BJ (cell line): ENCODE measurements around the gene SEBOX. TPM values are rescaled to one million over a fixed set of nuclear protein-coding genes. Genes with fewer than 3 reads are reported as not detected.
A peak's percentile ranks its signal among the peaks of the same experiment; 100 is the strongest.

Source experiments
- CTCF ChIA-PET: fragments of 350-600 bp; formaldehyde crosslinking; extraction: SDS; loops from one replicate; lab custom pipeline; 2021; ENCODE audit warnings: antibody characterized with exemption, inconsistent platforms; lab: Yijun Ruan, JAX
- POLR2A ChIA-PET: fragments of 300-600 bp; sonication (Branson Sonifier 250); formaldehyde crosslinking; extraction: SDS; loops from one replicate; lab custom pipeline; 2021; ENCODE audit warnings: antibody characterized with exemption; lab: Charles Lee
- DNase-seq: peaks from one replicate; pipeline ENCODE4 v3.0.0-alpha.2; 2011; ENCODE audit warnings: low read depth
- H3K27me3 ChIP-seq: 2 replicates; pipeline ENCODE4 v1.6.0; 2011; ENCODE audit warnings: low read length; ENCODE audit not compliant: control insufficient read depth, insufficient read depth
- H3K36me3 ChIP-seq: 2 replicates; pipeline ENCODE4 v1.5.1; 2011; ENCODE audit warnings: low read length; ENCODE audit not compliant: control insufficient read depth, insufficient read depth
- H3K4me3 ChIP-seq: 2 replicates; pipeline ENCODE4 v1.5.1; 2011; ENCODE audit warnings: low read depth, mild to moderate bottlenecking, control low read depth, low read length
- polyA plus RNA-seq: library from polyadenylated mRNA; depleted of rRNA; stranded (reverse); fragments of >200 nt; gene quantifications from 2 replicates; pipeline ENCODE4 v1.2.3, GENCODE V29; 2011
- TF ChIP-seq, protein P1 (sequence below): IDR thresholded peaks from 2 replicates; pipeline ENCODE4 v1.5.1; 2011; ENCODE audit warnings: low read depth, mild to moderate bottlenecking, control low read depth, inconsistent platforms, low read length, moderate library complexity; ENCODE audit not compliant: insufficient read depth

SEBOX gene
- polyA plus RNA-seq, 1 experiment, result not detected

DNA sequence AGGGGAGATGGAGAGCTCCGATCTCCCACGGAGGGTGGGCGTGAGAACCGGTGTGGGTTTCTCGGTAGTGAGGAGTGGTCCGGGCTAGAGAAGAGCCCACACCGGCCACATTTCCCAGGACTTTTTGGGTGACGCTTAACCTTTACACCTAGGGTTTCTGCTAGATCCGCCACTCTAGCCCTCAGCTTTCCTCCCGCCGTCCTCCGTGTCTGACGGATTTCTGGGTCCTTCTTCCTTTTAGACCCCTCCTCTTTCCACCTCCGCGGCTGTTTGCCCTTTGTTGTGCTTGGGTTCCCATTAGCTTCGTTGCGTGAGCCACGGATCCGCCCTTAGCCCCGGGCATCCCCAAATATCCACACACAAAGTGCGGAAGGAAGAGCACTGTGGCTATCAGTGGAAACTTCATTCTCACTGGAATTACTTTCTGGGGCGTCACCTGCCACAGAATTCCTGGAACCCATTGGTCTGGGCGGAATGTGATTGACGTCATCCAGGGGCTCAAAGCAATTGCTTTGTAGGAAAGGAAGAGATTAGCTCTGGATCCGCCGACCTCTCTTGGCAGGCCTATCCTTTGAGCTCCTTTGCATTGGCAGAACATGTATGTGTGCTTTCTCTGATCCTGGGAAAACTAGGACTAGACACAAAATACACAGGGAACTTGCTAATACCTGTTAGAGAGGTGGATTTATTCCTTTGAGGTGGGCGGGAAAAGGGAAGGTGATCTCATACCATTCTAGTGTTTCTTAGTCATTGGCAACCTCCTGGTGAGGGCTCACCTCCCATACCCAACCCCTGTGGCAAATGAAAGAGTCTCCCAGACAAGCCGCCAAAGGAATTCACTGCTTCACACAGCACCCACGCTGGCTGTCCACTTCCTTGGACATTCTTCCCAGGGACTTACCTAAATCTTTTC is 28.8 kb downstream of the SEBOX start:
- peaks cover 20% of the 10 kb centered on the region for H3K36me3 ChIP-seq
- ChIA-PET POLR2A (interaction anchor here (0.5 to 2.5 kb wide), 9 partner anchors 9 to 448 kb away, joined by 3 to 11 read pairs (median 5); partner anchors contain the start of gene POLDIP2), CTCF (interaction anchor here (1.0 to 3.0 kb wide), 8 partner anchors 10 to 531 kb away, joined by 3 to 12 read pairs (median 5); no protein-coding TSS in a partner anchor)
- DNase-seq, result peak; percentile 60
- no peaks in the 10 kb centered on the region for H3K27me3 ChIP-seq
- TF ChIP-seq, protein P1, sequence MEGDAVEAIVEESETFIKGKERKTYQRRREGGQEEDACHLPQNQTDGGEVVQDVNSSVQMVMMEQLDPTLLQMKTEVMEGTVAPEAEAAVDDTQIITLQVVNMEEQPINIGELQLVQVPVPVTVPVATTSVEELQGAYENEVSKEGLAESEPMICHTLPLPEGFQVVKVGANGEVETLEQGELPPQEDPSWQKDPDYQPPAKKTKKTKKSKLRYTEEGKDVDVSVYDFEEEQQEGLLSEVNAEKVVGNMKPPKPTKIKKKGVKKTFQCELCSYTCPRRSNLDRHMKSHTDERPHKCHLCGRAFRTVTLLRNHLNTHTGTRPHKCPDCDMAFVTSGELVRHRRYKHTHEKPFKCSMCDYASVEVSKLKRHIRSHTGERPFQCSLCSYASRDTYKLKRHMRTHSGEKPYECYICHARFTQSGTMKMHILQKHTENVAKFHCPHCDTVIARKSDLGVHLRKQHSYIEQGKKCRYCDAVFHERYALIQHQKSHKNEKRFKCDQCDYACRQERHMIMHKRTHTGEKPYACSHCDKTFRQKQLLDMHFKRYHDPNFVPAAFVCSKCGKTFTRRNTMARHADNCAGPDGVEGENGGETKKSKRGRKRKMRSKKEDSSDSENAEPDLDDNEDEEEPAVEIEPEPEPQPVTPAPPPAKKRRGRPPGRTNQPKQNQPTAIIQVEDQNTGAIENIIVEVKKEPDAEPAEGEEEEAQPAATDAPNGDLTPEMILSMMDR, result no peak
- peak overlapping the region; percentile 94 for H3K4me3 ChIP-seq

GRCh38 chr17:28335201-28335958 is 29.6 kb downstream of the SEBOX start, which contains the start of the genes IFT20 and TNFAIP1:
IFT20 (minus strand) TSS chr17:28335472; CDS start chr17:28331985, 3,487 bp downstream.
TNFAIP1 (plus strand) TSS chr17:28335761; CDS start chr17:28339522, 3,761 bp downstream.
- TF ChIP-seq, protein P1, result no peak
- CTCF ChIA-PET, result interaction anchor here (1.0 to 3.0 kb wide), 8 partner anchors 9 to 530 kb away, joined by 3 to 12 read pairs (median 5); no protein-coding TSS in a partner anchor
- POLR2A ChIA-PET, result interaction anchor here (0.5 to 2.5 kb wide), 8 partner anchors 10 to 447 kb away, joined by 3 to 11 read pairs (median 4); partner anchors contain the start of gene POLDIP2

DNA sequence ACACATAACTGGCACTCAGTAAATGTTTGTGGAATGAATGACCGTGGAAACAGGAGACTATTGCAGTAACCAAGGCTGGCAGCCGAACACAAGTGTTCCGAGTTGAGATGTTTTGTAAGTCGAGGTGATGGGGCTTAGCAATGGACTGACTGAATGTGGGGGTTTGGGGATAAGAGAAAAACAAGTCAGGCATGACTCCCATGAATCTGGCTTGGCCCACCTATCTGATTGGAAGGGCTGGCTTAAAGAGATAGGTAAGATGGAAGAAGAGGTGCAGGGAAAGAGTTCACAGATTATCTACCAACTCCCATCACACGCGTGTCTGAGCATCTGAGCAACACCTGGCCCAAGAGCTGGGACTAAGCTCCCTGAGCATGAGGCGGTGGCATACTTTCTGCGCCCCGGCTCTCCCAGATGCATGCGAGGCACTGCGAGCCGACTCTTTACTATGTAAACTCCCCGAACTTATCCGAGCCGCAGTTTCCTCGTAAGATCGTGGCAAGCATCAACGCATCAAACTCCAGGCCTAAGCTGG is 30.3 kb downstream of the SEBOX start:
- CTCF ChIA-PET, result interaction anchor here (1.0 to 3.0 kb wide), 6 partner anchors 9 to 529 kb away, joined by 3 to 12 read pairs (median 5); no protein-coding TSS in a partner anchor
- Histone ChIP-seq H3K36me3 (peaks cover 16% of the 10 kb centered on the region), H3K4me3 (peak overlapping the region; percentile 94), H3K27me3 (no peaks in the 10 kb centered on the region)
- POLR2A ChIA-PET, result interaction anchor here (2.5 kb wide), 1 partner anchor 12 kb away, joined by 9 read pairs; no protein-coding TSS in a partner anchor
- TF ChIP-seq, protein P1, result no peak
- no peak for DNase-seq

More at GRCh38 chr17:28335201-28335958, 29.6 kb downstream of the SEBOX start, which contains the start of the genes IFT20 and TNFAIP1:
- Histone ChIP-seq H3K27me3 (no peaks in the 10 kb centered on the region), H3K4me3 (peak within 1 kb of the TSS; percentile 94), H3K36me3 (peaks cover 20% of the 10 kb centered on the region)
- DNase-seq, result peak; percentile 99

GRCh38 chr17:28334171-28334570 is 30.8 kb downstream of the SEBOX start:
- CTCF ChIA-PET, result interaction anchor here (1.6 to 3.0 kb wide), 2 partner anchors 14 to 529 kb away, joined by 5 to 12 read pairs; no protein-coding TSS in a partner anchor
- DNase-seq, result no peak
- TF ChIP-seq, protein P1, result no peak
- Histone ChIP-seq H3K4me3 (peak overlapping the region; percentile 94), H3K36me3 (peaks cover 15% of the 10 kb centered on the region), H3K27me3 (no peaks in the 10 kb centered on the region)
- POLR2A ChIA-PET, result interaction anchor here (2.5 kb wide), 1 partner anchor 13 kb away, joined by 9 read pairs; no protein-coding TSS in a partner anchor
